GF-D8 (cell line): ENCODE data around the gene ITGAE.

Source experiments
- DNase-seq: peaks from one replicate; lab custom pipeline; 2025; lab: John Stamatoyannopoulos, UW

The ITGAE gene

GRCh38 chr17:3815925-3816324 lies 14.9 kb upstream of the ITGAE start:
- DNase-seq: no peak

DNA sequence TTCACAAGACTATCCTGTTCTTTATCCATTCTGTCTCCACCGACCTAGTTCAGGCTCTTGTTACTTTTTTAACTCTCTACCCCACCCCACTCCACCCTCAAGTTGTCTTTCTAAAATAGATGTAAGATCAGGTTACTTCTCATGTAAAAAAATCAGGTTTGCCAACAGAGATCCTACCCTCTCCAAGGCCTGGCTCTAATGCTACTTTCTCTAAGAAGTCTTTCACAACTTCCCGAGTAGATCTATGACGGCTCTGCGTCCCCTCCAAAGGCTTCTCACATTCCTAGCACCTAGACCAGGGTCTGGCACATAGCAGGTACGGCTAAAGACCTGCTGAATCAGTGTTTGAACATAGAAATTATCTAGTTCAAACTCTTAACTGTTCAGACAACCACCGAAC lies 14.1 kb upstream of the ITGAE start:
- DNase-seq: no peak

- DNase-seq: no peak
Observed at GRCh38 chr17:3814361-3814760, 13.4 kb upstream of the ITGAE start.

GRCh38 chr17:3813171-3813570 lies 12.2 kb upstream of the ITGAE start:
- no peak for DNase-seq

DNA sequence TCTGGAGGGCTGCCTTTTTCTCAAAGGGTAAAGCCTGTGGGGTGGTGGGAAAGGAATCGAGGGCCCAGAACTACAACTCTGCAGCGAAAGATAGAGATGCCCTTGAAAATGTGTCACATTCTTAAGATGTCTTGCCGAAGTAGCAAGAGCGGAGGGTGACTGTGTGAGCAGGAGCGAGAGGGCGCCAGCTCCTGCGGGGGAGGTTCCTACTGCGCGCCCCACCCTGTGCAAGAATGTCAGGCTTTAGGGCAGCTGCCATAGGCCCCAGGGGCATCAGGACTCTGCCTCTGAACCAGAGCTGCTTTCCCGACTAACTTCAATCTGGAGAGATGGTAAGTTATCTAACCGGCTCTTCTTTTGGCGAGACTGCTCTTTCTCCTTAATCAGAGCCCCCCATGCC lies 11.8 kb upstream of the ITGAE start:
- DNase-seq: no peak

GRCh38 chr17:3812284-3812683 lies 11.3 kb upstream of the ITGAE start:
- no peak for DNase-seq

DNA sequence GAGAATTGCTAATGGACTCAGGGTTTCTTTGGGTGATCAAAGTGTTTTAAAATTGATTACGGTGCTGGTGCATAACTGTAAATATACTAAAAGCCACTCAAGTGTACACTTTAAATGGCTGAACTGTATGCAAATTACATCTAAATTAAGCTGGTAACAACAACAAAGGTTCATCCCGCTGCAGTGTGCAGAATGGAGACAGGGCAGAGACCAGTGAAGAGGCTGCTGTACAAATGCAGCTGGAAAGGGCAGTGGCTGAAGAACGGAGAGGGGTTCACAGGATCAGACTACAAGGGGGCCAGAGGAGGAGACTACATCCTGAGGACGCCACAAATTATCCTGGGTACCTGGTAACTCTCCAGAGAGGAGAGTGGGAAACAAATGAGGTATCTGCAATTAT lies 9.0 kb upstream of the ITGAE start:
- no peak for DNase-seq

GRCh38 chr17:3809135-3809534 lies 8.1 kb upstream of the ITGAE start:
- no peak for DNase-seq

- no peak for DNase-seq
Observed at GRCh38 chr17:3808701-3809100, 7.7 kb upstream of the ITGAE start.

DNA sequence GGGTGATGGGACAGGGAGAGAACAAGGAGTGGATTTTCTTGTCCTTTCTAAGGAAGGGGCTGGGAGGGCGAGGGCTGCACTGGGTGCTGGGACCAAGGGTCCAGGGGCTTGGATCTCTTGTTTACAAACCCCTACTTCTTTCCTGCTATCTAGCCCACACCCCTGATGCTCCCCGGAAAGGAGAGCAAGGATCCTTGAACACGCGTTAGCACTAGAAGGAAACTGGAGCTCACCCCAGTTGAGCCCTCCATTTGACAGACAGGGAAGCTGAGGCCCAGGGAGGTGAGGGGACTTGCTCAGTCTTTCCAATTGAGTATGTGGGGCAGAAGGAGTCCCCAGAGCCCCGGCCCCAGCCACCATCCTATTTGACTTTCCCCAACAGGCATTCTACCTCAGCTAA lies 4.6 kb upstream of the ITGAE start:
- no peak for DNase-seq

DNA sequence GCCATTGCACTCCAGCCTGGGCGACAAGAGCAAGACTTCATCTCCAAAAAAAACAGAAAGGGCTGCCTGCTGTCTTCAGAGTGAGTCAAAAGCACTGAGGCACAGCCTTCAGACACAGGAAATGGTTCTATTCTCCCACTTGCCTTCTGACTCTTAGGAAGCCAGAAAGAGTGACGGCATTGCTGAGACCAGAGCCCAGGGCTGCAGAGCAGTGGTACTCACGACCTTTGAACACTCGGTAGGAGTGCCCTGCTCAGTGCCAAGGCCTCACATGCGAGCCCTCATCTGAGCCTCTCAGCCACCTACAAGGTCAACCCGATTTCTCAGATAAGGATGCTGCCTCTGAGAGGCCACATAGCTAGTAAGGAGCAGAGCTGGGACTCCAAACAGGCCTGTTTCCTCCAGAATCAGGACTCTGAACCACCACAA lies 3.5 kb upstream of the ITGAE start:
- DNase-seq: no peak

DNA sequence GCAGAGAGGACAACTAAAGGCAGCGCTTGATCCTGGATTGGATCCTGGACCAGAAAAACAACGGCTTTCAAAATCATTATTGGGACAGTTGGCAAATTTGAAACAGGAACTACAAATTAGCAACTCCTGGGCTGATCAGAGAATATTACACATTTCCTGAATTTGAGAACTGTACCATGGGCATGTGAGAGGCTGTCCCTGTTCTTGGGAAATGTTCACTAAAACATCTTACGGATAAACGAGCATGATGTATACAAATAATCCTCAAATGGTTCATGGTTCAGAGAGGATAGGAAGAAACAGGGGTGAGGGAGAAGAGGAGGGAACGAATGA lies 2.3 kb upstream of the ITGAE start:
- DNase-seq: no peak

DNA sequence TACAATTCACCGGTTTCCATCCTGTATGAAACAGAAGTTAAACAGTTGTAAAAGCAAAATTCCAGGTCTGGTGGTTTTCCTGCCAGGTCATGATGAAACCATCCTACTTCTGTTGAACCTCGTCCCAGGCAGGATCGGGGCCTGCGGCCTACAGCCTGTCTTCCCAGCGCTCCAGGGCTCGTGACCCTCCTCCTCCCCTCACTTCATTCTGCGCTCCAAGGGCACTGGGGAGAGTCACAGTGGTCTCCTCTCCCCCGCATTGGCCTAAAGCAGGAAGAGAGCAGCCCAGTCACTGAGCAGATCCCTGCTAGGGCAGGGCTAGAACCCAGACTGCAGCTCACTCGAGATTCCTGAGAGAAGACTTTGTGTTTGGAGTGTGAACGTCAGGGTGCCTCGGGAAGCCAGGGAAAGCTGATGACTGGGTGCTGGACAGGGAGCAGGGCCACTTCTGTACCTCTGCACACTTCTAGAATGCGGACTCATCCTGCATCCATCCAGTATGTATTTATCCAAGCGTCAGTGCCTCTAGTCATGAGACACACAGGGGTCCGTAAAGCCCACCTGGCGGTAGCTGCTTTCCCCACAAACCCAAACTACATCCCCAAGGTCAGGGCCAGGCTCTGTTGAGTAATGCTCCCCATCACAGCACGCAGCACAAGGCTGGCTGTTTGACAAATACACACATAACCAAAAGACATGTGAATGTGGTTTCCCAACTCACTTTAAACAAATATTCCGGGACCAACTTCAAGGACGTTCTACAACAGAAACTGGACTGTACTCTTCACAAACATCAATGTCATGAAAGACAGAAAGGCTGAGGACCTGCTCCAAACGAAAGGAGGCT lies 1.7 kb upstream of the ITGAE start:
- DNase-seq: no peak

GRCh38 chr17:3801792-3802191 lies 804 bp upstream of the ITGAE start:
- DNase-seq: no peak

GRCh38 chr17:3801347-3801746 lies 359 bp upstream of the ITGAE start:
- DNase-seq: no peak

GRCh38 chr17:3799181-3799945 lies 1.6 kb downstream of the ITGAE start:
- no peak for DNase-seq

DNA sequence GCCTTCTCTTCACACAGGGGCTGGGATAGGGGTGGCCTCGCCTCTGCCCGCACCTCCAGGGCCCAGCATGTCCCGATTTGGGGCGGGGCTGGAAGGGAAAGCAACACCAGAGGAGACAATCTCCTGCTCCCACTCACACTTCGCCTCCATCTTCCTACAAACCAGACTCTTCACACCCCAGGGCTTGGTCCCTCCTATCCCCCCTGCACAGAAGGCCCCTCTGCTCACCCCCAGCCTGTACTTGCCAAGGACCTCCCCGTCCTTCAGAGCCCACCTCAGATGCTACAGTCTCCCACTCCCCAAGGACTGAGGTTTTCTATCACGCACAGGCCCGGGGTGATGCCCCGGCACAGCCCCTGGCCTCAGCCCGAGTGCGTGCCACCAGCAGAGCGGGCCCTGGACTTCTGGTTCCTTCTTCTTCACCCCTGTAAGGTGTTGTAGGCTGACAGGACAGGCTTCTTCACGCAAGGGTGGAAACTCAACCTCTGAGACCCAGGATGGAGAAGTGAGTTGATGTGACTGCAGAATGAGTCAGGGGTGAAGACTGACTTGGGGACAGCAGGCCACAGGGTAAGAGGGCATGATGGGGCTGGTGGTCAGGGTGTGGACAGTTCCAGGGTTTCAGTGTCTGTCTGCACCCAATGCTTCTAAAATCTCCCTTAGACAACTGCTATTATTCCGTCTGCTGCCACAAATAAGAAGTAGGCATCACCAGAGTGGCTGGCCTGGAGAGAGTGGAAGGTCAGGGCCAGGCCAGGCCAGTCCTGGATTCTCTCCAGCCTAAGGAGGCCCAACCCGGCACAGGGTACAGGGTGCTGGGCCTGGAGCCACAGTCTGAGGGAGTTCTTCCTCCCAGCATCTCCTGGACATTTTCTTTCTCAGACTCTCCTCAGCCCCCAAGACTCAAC lies 2.5 kb downstream of the ITGAE start:
- DNase-seq: no peak

DNA sequence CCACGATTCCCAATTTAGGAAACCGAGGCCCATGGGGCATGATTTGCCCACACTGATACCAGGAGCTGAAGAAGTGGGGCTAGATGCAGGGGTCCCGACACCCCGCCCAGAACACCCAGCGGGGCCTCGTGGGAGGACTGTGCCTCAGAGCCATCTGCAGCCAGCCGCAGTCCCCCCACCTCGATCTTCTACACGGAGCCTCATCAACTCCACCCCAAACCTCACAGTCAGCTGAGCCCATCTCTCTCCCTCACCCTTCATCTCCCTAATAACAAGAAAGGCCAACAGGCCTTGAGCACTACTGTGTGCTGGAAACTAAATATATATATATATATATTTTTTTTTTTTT lies 4.2 kb downstream of the ITGAE start:
- no peak for DNase-seq

DNA sequence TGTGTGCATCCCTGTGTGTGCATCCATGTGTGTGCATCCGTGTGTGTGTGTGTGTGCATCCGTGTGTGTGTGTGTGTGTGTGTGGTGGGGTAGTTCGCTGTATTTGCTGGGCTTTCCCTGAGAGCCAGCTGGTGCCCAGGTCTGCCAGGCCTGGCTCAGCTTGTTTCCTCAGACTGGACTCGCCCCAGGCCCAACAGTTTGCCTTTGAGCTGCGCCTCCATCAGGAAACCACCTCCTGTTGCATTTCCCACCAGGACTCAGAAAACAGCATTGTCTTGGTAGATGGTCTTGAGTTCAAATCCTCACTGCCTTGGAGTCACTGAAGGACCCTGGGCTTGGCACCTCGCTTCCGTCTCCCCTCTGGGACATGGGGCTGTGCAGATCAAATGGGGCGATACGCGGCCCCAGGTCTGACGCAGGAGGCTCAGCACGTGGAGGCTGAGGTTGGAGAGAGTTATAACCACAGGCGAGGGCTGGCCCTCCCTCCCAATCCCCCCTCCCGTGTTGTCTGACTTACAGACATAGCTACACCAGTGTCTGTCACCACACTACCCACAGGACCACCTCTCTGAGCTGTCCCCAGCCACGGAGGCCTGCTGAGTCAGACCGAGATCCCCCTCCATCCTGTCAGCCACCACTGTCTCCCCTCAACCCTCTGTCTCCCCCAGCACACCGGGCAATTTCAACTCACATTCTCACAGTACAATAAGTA lies 4.7 kb downstream of the ITGAE start:
- DNase-seq: no peak

DNA sequence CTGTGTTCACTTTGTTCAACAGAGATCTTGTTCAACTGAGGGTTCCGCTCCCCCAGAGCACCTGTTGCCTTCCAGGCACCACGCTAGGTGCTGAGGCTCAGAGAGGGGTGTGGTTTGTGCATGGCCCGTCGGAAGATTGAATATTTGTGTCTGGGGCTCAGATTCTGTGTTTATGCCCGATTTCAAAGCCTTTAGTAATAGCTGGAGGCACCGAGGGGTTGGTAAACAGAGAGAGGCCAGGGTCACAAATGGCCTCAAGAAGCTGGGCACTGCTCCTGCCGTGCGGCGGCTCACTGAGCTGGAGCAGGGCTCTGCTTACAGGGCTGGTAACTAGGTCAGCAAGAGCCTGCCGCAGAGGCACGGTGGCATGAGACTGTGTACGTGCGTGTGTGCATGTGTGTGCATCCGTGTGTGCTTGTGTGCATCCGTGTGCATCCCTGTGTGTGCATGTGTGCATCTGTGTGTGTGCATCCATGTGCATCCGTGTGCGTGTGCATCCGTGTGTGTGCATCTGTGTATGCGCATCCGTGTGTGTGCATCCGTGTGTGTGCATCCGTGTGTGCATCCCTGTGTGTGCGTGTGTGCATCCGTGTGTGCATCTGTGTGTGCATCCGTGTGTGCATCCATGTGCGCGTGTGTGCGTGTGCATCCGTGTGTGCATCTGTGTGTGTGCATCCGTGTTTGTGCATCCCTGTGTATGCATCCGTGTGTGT lies 5.4 kb downstream of the ITGAE start:
- no peak for DNase-seq
